Measurements from ENCODE around the gene LIPE.
A peak's percentile ranks its signal among the peaks of the same experiment; 100 is the strongest.

Gene LIPE
- 4.7 to 14.7 (median 11.6) reads per million in 9 experiments for total RNA-seq

GRCh38 chr19:42427313-42427712 lies at the start of gene LIPE:
Gene LIPE, minus strand, starts transcription at chr19:42427388. Its CDS starts 239 bp downstream, at chr19:42427149.
- DNase-seq (no peak), ATAC-seq (replicated peaks) (no peak)
- Mint-ChIP-seq H3K27ac (no peak within 1 kb of the TSS), H3K27me3 (no peaks in the 10 kb centered on the region), H3K9me3 (no peaks in the 10 kb centered on the region), H3K4me3 (no peak within 1 kb of the TSS), H3K36me3 (ENCODE audit: insufficient read depth) (peaks cover 11% of the 10 kb centered on the region), H3K4me1 (ENCODE audit: low read depth in 2 of 2) (peaks cover 14 to 22% of the 10 kb centered on the region in 2 donors)

- Mint-ChIP-seq H3K9me3 (no peaks in the 10 kb centered on the region), H3K36me3 (ENCODE audit: insufficient read depth) (no peaks in the 10 kb centered on the region), H3K27me3 (peaks cover 0 to 6% of the 10 kb centered on the region in 2 donors), H3K27ac (no peak overlapping the region), H3K4me1 (ENCODE audit: low read depth in 2 of 2) (peaks cover under 1 to 2% of the 10 kb centered on the region in 2 donors), H3K4me3 (no peak overlapping the region)
- ATAC-seq (replicated peaks) = no peak
- no peak for DNase-seq
Measured at GRCh38 chr19:42475366-42475765, 48.2 kb upstream of the LIPE start.

DNA sequence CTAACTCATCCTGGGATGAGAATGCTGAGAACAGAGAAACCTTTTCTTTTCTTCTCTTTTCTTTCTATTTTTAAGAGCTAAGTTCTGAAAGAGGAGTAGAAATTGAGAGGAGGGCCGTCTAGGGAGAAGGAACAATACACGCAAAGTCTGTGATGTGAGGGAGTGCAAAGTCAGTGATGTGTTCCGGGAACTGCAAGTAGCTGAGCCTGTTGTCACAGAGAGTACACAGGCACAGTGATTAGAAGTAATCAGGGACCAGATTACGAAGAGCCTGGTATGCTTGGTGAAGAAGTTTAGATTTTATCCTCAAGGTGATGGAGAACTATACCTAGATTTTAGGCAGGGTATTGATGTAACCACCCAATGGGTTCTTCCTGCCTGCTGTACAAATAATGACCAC lies 47.6 kb upstream of the LIPE start:
- Mint-ChIP-seq H3K27ac (no peak overlapping the region), H3K9me3 (no peaks in the 10 kb centered on the region)

DNA sequence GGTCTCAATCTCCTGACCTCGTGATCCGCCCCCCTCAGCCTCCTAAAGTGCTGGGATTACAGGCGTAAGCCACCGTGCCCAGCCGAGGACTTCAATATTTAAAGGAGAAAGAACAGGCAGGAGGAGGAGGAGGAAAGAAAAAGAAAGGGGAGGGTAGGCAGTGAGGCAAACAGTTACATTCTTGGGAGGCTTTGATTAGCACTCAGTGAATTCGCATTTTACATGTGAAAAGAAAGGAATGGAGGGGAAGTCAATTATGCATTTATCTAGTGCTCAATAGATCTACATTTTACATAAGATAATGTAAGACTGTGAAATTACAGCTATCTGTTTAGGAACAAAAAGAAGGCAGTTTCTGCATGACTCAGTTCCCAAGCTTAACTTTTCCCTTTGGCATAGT lies 46.5 kb upstream of the LIPE start:
- H3K27ac Mint-ChIP-seq = no peak overlapping the region
- H3K4me1 Mint-ChIP-seq (ENCODE audit: low read depth in 2 of 2) = peaks cover 0 to 2% of the 10 kb centered on the region in 2 donors
- no peak for DNase-seq
- H3K9me3 Mint-ChIP-seq = no peaks in the 10 kb centered on the region
- ATAC-seq (replicated peaks) = no peak
- no peak overlapping the region for H3K4me3 Mint-ChIP-seq
- H3K27me3 Mint-ChIP-seq = peaks cover 0 to 6% of the 10 kb centered on the region in 2 donors
- no peaks in the 10 kb centered on the region for H3K36me3 Mint-ChIP-seq (ENCODE audit: insufficient read depth)

More for the DNA sequence above, 47.6 kb upstream of the LIPE start:
- Mint-ChIP-seq H3K27me3 (peaks cover 0 to 6% of the 10 kb centered on the region in 2 donors), H3K4me1 (ENCODE audit: low read depth in 2 of 2) (peaks cover 0 to 2% of the 10 kb centered on the region in 2 donors), H3K36me3 (ENCODE audit: insufficient read depth) (no peaks in the 10 kb centered on the region), H3K4me3 (no peak overlapping the region)
- ATAC-seq (replicated peaks) (no peak), DNase-seq (no peak)

GRCh38 chr19:42472402-42473147 lies 45.4 kb upstream of the LIPE start:
- no peak for ATAC-seq (replicated peaks)
- H3K36me3 Mint-ChIP-seq (ENCODE audit: insufficient read depth) = no peaks in the 10 kb centered on the region
- peaks cover 0 to 2% of the 10 kb centered on the region in 2 donors for H3K4me1 Mint-ChIP-seq (ENCODE audit: low read depth in 2 of 2)
- H3K4me3 Mint-ChIP-seq = no peak overlapping the region
- H3K9me3 Mint-ChIP-seq = no peaks in the 10 kb centered on the region
- peaks cover 0 to 11% of the 10 kb centered on the region in 2 donors for H3K27me3 Mint-ChIP-seq
- H3K27ac Mint-ChIP-seq = no peak overlapping the region
- no peak for DNase-seq

DNA sequence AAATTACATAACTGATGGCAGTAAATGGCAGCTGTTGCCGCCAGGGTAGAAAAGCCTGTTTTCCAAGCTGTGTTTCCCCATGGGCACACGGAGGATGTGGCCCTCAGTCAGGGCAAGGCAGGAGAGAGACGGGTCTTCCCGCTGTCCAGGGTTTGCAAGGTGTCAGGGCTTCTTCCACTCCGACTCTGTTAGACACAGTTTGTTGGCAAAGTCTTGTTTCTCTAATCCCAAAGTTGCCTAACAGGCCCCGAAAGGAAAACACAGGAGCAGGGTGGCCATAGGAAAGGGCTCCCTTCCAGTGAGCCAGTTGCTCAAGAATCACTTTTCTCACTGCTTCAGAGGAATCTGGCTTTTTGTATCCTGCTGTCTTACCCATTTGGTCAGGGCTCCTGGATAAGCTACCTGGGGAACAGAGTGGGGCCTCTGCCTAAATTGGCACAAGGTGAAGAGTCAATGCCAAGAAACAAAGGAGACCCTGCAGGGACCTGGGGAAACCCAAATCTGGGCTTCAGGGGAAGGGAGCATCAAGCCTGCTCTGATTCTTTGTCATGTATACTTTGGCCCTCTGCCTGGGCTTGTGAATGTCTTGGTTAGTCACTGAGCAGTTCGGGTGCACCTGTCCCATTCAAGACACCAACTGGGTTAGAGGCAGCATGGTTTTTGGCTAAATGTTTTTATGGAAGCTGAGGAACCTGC lies 44.5 kb upstream of the LIPE start:
- Mint-ChIP-seq H3K4me1 (ENCODE audit: low read depth in 2 of 2) (peaks cover 0 to 2% of the 10 kb centered on the region in 2 donors), H3K27ac (no peak overlapping the region), H3K9me3 (no peaks in the 10 kb centered on the region), H3K36me3 (ENCODE audit: insufficient read depth) (no peaks in the 10 kb centered on the region), H3K27me3 (peaks cover 7 to 17% of the 10 kb centered on the region in 2 donors), H3K4me3 (no peak overlapping the region)
- ATAC-seq (replicated peaks) = no peak
- no peak for DNase-seq

DNA sequence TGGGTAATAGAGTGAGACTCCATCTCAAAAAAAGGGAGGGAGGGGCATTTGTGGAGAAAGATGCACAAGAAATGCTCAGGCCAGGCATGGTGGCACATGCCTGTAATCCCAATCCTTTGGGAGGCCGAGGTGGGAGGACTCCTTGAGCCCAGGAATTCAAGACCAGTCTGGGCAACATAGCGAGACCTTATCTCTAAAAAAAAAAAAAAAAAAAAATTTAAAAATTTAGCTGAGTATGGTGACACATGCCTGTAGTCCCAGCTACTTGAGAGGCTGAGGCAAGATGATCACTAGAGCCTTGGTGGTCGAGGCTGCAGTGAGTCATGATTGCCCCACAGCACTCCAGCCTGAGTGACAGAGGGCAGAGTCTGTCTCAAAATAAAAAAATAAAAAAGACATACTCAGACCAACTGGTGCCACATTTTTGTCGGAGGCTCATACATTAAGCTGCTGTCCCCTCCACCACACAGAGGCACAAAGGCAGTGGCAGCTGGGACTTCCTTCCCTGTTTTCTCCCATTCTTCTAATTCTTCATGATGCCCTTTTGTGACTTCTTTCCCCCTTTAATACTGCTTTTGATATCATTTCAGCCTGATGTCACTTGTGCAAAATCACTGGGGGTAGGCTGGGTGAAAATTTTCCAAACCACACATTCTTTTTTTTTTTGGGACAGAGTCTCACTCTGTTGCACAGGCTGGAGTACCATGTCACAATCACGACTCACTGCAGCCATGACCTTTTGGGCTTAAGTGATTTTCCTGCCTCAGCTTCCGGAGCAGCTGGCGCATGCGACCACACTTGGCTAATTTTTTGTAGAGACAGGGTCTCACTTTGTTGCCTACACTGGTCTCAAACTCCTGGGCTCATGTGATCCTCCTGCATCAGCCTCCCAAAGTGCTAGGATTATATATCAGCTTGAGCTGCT lies 42.4 kb upstream of the LIPE start:
- Mint-ChIP-seq H3K36me3 (ENCODE audit: insufficient read depth) (no peaks in the 10 kb centered on the region), H3K4me3 (no peak overlapping the region), H3K4me1 (ENCODE audit: low read depth in 2 of 2) (peaks cover 0 to 2% of the 10 kb centered on the region in 2 donors), H3K27ac (peak overlapping the region in 1 of 2 donors; percentile 24), H3K27me3 (peaks cover 10 to 18% of the 10 kb centered on the region in 2 donors), H3K9me3 (no peaks in the 10 kb centered on the region)
- ATAC-seq (replicated peaks) = no peak
- DNase-seq = no peak

DNA sequence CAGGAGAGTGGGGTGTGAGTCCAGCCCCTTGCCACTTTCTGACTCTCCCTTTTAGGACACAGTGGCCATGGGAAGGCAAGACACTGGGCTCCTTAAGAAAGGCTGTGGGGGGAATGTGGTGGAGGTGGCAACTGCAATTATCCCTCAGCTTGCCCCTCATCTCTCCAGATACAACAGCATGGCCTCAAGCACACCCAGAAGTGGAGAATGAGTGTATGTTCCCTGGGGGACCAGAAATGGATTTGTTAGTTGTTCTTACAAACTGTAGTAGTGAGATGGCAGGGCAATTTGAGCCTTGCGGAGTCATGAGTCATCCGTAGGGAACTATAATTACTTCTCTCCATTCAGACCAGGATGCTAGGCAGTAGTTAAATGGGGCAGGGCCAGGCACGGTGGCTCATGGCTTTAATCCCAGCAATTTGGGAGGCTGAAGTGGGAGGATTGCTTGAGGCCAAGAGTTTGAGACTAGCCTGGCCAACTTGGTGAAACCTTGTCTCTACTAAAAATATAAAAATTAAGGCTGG lies 41.1 kb upstream of the LIPE start:
- Mint-ChIP-seq H3K9me3 (no peaks in the 10 kb centered on the region), H3K36me3 (ENCODE audit: insufficient read depth) (no peaks in the 10 kb centered on the region), H3K27me3 (peaks cover 10 to 18% of the 10 kb centered on the region in 2 donors), H3K27ac (peak overlapping the region in 1 of 2 donors; percentile 55), H3K4me1 (ENCODE audit: low read depth in 2 of 2) (peaks cover 0 to 2% of the 10 kb centered on the region in 2 donors), H3K4me3 (no peak overlapping the region)
- ATAC-seq (replicated peaks) (no peak), DNase-seq (no peak)

- peaks cover 0 to 2% of the 10 kb centered on the region in 2 donors for H3K4me1 Mint-ChIP-seq (ENCODE audit: low read depth in 2 of 2)
- no peak overlapping the region for H3K4me3 Mint-ChIP-seq
- H3K36me3 Mint-ChIP-seq (ENCODE audit: insufficient read depth) = no peaks in the 10 kb centered on the region
- DNase-seq (no peak), ATAC-seq (replicated peaks) (no peak)
- H3K27me3 Mint-ChIP-seq = peaks cover 10 to 12% of the 10 kb centered on the region in 2 donors
- H3K27ac Mint-ChIP-seq = no peak overlapping the region
- H3K9me3 Mint-ChIP-seq = no peaks in the 10 kb centered on the region
Measured at GRCh38 chr19:42467183-42467760, 40.1 kb upstream of the LIPE start.

DNA sequence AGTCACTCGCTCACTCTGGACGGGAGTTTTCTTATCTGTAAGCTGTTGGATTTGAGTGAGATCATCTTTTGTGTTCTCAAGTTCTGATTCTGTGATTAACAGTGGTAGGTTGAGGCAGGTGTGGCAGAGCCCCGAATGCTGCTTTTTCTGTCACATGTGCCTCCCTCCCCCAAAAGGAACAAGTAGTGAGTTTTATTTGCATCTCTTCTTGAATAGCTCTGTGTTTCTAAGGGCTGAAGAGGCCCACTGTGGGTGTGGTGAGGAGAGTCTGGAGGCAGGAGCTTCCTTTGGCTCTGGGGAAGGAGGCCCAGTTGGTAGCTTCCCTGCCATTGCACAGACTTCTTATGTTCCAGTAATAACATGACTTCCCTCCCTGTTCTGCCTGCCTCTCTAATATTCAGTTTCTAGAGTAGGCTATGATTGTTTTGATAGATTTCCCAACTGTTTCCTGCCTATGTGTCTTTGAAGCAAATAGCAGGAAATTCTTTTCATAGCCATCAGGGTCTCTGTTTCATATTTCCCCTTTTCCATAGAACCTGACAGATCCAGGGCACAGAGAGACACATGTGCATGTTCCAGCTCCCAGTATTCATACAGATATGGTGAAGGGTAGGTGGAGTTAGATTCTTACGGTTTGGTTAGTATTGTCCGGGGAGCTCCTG lies 39.5 kb upstream of the LIPE start:
- H3K27ac Mint-ChIP-seq = no peak overlapping the region

GRCh38 chr19:42465827-42466280 lies 38.7 kb upstream of the LIPE start:
- Mint-ChIP-seq H3K9me3 (no peaks in the 10 kb centered on the region), H3K27me3 (peaks cover 10 to 12% of the 10 kb centered on the region in 2 donors), H3K27ac (no peak overlapping the region), H3K36me3 (ENCODE audit: insufficient read depth) (no peaks in the 10 kb centered on the region), H3K4me3 (no peak overlapping the region), H3K4me1 (ENCODE audit: low read depth in 2 of 2) (peaks cover 0 to 2% of the 10 kb centered on the region in 2 donors)
- no peak for DNase-seq
- ATAC-seq (replicated peaks) = peak; percentile 35

More for the DNA sequence above, 39.5 kb upstream of the LIPE start:
- ATAC-seq (replicated peaks) (no peak), DNase-seq (no peak)
- Mint-ChIP-seq H3K36me3 (ENCODE audit: insufficient read depth) (no peaks in the 10 kb centered on the region), H3K9me3 (no peaks in the 10 kb centered on the region), H3K4me1 (ENCODE audit: low read depth in 2 of 2) (peaks cover 0 to 2% of the 10 kb centered on the region in 2 donors), H3K27me3 (peaks cover 10 to 12% of the 10 kb centered on the region in 2 donors), H3K4me3 (no peak overlapping the region)

DNA sequence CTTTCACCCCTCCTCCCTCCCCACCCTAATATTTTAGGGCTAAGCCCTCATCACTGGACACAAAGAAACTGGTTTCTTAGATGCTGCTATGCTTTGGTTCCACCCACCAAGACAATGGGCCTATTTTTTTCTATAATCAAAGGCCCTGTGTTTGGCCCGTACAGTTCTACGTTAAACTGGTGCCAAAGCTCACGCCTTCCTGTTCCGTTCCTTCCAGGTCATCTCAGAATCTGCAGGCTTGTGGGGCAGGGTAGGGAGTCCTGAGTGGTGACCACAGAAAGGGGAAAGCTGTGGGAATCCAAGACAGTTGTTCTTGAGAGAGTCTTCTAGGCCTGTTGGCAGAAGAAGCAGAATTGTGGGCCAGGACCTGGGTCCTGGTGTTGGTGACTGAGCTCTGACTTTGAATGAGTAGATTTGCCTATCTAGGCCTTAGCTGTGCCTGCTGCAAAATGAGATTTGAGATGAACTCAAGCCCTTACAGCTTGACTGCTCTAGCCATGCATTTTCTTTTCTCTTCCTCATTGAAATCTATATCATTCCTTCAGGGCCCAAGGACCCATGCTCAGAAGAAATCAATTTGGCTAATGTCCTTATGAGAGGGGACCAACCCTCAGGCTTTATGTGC lies 34.6 kb upstream of the LIPE start:
- Mint-ChIP-seq H3K4me1 (ENCODE audit: low read depth in 2 of 2) (no peaks in the 10 kb centered on the region), H3K4me3 (no peak overlapping the region), H3K27ac (no peak overlapping the region), H3K9me3 (no peaks in the 10 kb centered on the region), H3K36me3 (ENCODE audit: insufficient read depth) (peaks cover 2% of the 10 kb centered on the region), H3K27me3 (peaks cover 2 to 4% of the 10 kb centered on the region in 2 donors)
- ATAC-seq (replicated peaks) (no peak), DNase-seq (no peak)
